ENCODE data around the gene HECW1.

GRCh38 chr7:43104874-43105520 lies 7.5 kb upstream of the HECW1 start:
- TF ChIP-seq POLR2AphosphoS5 (IDR thresholded peaks at IDR 0.05; ENCODE audit: borderline replicate concordance, low read depth, low read length) (no peak), EZH2 (IDR thresholded peaks at IDR 0.05) (no peak)

Measured in SK-N-MC (cell line).